ENCODE data around the gene TLE4.
"Not testable (repeated sequence)": the region's sequence is repeated elsewhere in the genome, so short reads cannot be mapped to it uniquely, and the experiment has no call there.

The TLE4 gene

GRCh38 chr9:79571309-79572031, at the start of gene TLE4:
Gene TLE4 (plus strand): TSS chr9:79571965. CDS start chr9:79572791, 826 bp downstream.
- DNase-seq, result peak; percentile 100

GRCh38 chr9:79522793-79523192, 49.0 kb upstream of the TLE4 start:
- DNase-seq, result no peak

GRCh38 chr9:79524266-79524665, 47.5 kb upstream of the TLE4 start:
- no peak for DNase-seq

GRCh38 chr9:79526149-79526672, 45.6 kb upstream of the TLE4 start:
- no peak for DNase-seq

GRCh38 chr9:79535534-79535933, 36.2 kb upstream of the TLE4 start:
- DNase-seq, result no peak

- DNase-seq, result no peak
Observed at GRCh38 chr9:79537838-79538237, 33.9 kb upstream of the TLE4 start.

GRCh38 chr9:79542735-79543620, 28.8 kb upstream of the TLE4 start:
- peak; percentile 83 for DNase-seq

GRCh38 chr9:79544375-79544774, 27.4 kb upstream of the TLE4 start:
- not testable (repeated sequence) for DNase-seq

GRCh38 chr9:79551586-79551985, 20.2 kb upstream of the TLE4 start:
- no peak for DNase-seq

GRCh38 chr9:79551994-79552393, 19.8 kb upstream of the TLE4 start:
- no peak for DNase-seq

- no peak for DNase-seq
Observed at GRCh38 chr9:79555474-79556089, 16.2 kb upstream of the TLE4 start.

- DNase-seq, result peak; percentile 88
Observed at GRCh38 chr9:79559495-79560181, 12.1 kb upstream of the TLE4 start.

GRCh38 chr9:79562749-79563386, 8.9 kb upstream of the TLE4 start:
- DNase-seq, result no peak

GRCh38 chr9:79564105-79564504, 7.7 kb upstream of the TLE4 start:
- no peak for DNase-seq

- DNase-seq, result no peak
Observed at GRCh38 chr9:79565245-79565644, 6.5 kb upstream of the TLE4 start.

GRCh38 chr9:79567671-79568098, 4.1 kb upstream of the TLE4 start:
- no peak for DNase-seq

- DNase-seq, result no peak
Observed at GRCh38 chr9:79568337-79569101, 3.2 kb upstream of the TLE4 start.

- no peak for DNase-seq
Observed at GRCh38 chr9:79569814-79570447, 1.8 kb upstream of the TLE4 start.

GRCh38 chr9:79570448-79571308, 1.1 kb upstream of the TLE4 start:
- no peak for DNase-seq

Data from DMS153 (cell line).